Neural progenitor cell (in vitro differentiated cells): ENCODE results near the gene DNAJC5. TPM values are rescaled to one million over a fixed set of nuclear protein-coding genes. Genes with fewer than 3 reads are reported as not detected.

Experiments used
- DNase-seq: peaks from one replicate; pipeline ENCODE4 v3.0.0-alpha.2; 2016; ENCODE audit warnings: low spot score
- H2AFZ ChIP-seq: fragments of 200-600 bp; sonication (generic); replicated peaks from 2 replicates; pipeline ENCODE4 v1.6.1; 2016; ENCODE audit warnings: antibody characterized with exemption
- H3F3A ChIP-seq: fragments of 200-600 bp; sonication (generic); 2 replicates; pipeline ENCODE4 v1.6.1; 2016; ENCODE audit warnings: antibody characterized with exemption, low read depth
- H3K27ac ChIP-seq: fragments of 200-600 bp; sonication (generic); 2 replicates; pipeline ENCODE4 v1.5.1; 2016; ENCODE audit warnings: mild to moderate bottlenecking
- H3K27me3 ChIP-seq: fragments of 200-600 bp; sonication (generic); 2 replicates; pipeline ENCODE4 v1.6.1; 2016; ENCODE audit warnings: mild to moderate bottlenecking, moderate library complexity
- H3K36me3 ChIP-seq: fragments of 200-600 bp; sonication (generic); 2 replicates; pipeline ENCODE4 v1.5.1; 2016
- H3K4me1 ChIP-seq: fragments of 200-600 bp; sonication (generic); 2 replicates; pipeline ENCODE4 v1.6.1; 2016; ENCODE audit warnings: mixed run types
- H3K4me2 ChIP-seq: fragments of 200-600 bp; sonication (generic); 2 replicates; pipeline ENCODE4 v1.6.1; 2016
- H3K4me3 ChIP-seq: fragments of 200-600 bp; sonication (generic); 2 replicates; pipeline ENCODE4 v1.5.1; 2016
- H3K79me2 ChIP-seq: fragments of 200-600 bp; sonication (generic); 2 replicates; pipeline ENCODE4 v1.6.1; 2016; ENCODE audit warnings: low read depth
- H3K9ac ChIP-seq: fragments of 200-600 bp; sonication (generic); 2 replicates; pipeline ENCODE4 v1.6.1; 2016
- H3K9me3 ChIP-seq: fragments of 200-600 bp; sonication (generic); 2 replicates; pipeline ENCODE4 v1.5.1; 2016; ENCODE audit warnings: low read depth
- H4K20me1 ChIP-seq: fragments of 200-600 bp; sonication (generic); 2 replicates; pipeline ENCODE4 v1.6.1; 2016; ENCODE audit warnings: low read depth
- H3K27ac Mint-ChIP-seq: 3 replicates; pipeline ENCODE4 v1.8.0; 2021; ENCODE audit warnings: mixed read lengths
- H3K27me3 Mint-ChIP-seq: 2 replicates; pipeline ENCODE4 v1.8.0; 2022; ENCODE audit warnings: low read depth, mild to moderate bottlenecking, inconsistent platforms, moderate library complexity, mixed read lengths; ENCODE audit not compliant: insufficient read depth
- H3K36me3 Mint-ChIP-seq: 3 replicates; pipeline ENCODE4 v1.8.0; 2021; ENCODE audit warnings: mixed read lengths
- H3K4me1 Mint-ChIP-seq: 3 replicates; pipeline ENCODE4 v1.8.0; 2021; ENCODE audit warnings: mixed read lengths
- H3K4me3 Mint-ChIP-seq: 3 replicates; pipeline ENCODE4 v1.8.0; 2021; ENCODE audit warnings: mild to moderate bottlenecking, moderate library complexity, mixed read lengths
- H3K9me3 Mint-ChIP-seq: 3 replicates; pipeline ENCODE4 v1.8.0; 2020; ENCODE audit warnings: mixed read lengths
- CTCF ChIP-seq: fragments of 200-600 bp; sonication (generic); IDR thresholded peaks from 2 replicates; pipeline ENCODE4 v1.5.1; 2017; ENCODE audit warnings: antibody characterized with exemption, mild to moderate bottlenecking
- EZH2 ChIP-seq: fragments of 200-600 bp; sonication (generic); IDR thresholded peaks from 2 replicates; pipeline ENCODE4 v1.6.1; 2017; ENCODE audit warnings: antibody characterized with exemption, mild to moderate bottlenecking, moderate library complexity
- EZH2phosphoT487 ChIP-seq: fragments of 200-600 bp; sonication (generic); IDR thresholded peaks from 2 replicates; pipeline ENCODE4 v1.6.1; 2017; ENCODE audit warnings: antibody characterized with exemption
- total RNA-seq: library from RNA; depleted of rRNA; stranded (reverse); fragments of >200 nt; gene quantifications from 2 replicates; pipeline ENCODE4 v1.2.3, GENCODE V29; 2015; ENCODE audit warnings: low replicate concordance

The DNAJC5 gene
- total RNA-seq, 1 donor from 2014 or later, result 17.2 TPM

DNA sequence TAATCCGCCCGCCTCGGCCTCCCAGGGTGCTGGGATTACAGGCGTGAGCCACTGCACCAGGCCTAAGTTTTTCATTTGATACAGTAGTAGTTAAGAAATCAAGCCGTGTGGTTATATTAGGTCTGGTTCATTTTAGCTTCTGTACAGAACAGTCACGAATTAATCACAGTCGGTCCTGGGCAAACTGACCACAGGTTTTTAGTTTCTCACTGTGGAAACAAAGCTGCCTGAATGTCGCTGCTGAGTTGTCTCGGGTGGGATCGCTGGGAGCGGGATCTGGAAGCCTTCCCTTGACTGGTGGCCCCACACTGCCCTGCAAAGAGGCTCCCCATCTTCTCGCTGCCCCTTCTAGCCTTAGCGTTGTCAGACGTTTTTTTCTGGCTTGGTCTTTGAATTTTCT lies 42.7 kb downstream of the DNAJC5 start:
- Histone ChIP-seq H3K36me3 (no peaks in the 10 kb centered on the region), H3K79me2 (no peaks in the 10 kb centered on the region), H3K27me3 (no peaks in the 10 kb centered on the region), H3K4me2 (no peak overlapping the region), H3K9me3 (no peaks in the 10 kb centered on the region), H3K4me1 (no peaks in the 10 kb centered on the region), H2AFZ (no peak overlapping the region), H3K27ac (no peak overlapping the region), H3K9ac (no peak overlapping the region), H3K4me3 (no peak overlapping the region), H3F3A (peaks cover 14% of the 10 kb centered on the region), H4K20me1 (peaks cover 46% of the 10 kb centered on the region)
- peaks cover 4% of the 10 kb centered on the region for H3K27me3 Mint-ChIP-seq
- no peak for DNase-seq
- peaks cover 19% of the 10 kb centered on the region for H3K36me3 Mint-ChIP-seq
- H3K27ac Mint-ChIP-seq, result no peak overlapping the region
- no peaks in the 10 kb centered on the region for H3K9me3 Mint-ChIP-seq
- peaks cover 5% of the 10 kb centered on the region for H3K4me1 Mint-ChIP-seq
- no peak overlapping the region for H3K4me3 Mint-ChIP-seq
- no peak for TF ChIP-seq CTCF
- no peak for TF ChIP-seq EZH2
- no peak for TF ChIP-seq EZH2phosphoT487

DNA sequence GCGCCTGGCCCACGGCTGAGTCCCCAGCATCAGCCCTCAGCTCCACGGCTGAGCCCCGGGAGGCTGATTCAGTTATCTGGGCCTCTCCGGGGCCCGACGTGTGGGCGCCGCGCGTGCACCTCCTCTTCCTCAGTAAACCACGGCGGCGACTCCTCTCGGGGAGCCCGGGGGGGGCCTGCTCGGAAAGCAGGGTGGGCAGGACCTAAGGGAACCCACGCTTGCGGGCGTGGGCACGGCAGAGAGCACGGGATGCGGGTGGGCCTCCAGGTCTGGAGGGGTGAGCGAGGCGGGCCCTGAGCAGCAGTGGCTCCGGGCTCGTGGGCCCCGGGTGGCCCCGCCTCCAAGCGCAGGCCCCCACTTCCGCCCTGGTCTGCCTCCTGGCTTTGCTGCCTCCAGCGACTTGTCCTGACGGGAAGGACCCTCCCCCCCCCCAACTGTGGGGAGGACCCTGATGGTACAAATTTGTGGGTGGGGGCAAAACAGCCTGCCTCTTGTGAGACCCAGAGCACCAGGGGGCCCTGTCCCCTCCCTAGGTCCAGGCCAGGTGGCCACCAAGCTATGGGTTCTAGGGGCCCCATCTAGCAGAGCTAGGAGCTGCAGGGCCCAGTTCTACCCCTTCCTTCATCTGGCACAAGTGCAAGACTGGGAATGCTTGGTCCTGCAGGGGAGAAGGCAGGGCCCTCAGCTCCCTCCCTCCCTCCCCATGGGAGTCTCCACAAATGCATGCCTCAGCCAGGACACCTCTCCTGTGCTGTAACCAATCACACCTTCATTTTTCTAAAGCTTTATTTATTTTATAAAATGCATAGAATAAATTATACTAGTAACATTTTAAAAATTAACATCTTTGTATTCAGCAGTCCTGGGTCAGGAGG lies 44.4 kb downstream of the DNAJC5 start:
- Mint-ChIP-seq H3K27ac (no peak overlapping the region), H3K4me1 (peaks cover 5% of the 10 kb centered on the region), H3K27me3 (peaks cover 4% of the 10 kb centered on the region), H3K36me3 (peaks cover 19% of the 10 kb centered on the region), H3K4me3 (no peak overlapping the region), H3K9me3 (no peaks in the 10 kb centered on the region)
- H3K36me3 ChIP-seq, result no peaks in the 10 kb centered on the region
- peaks cover 18% of the 10 kb centered on the region for H3F3A ChIP-seq
- H3K4me1 ChIP-seq, result no peaks in the 10 kb centered on the region
- H3K9me3 ChIP-seq, result no peaks in the 10 kb centered on the region
- peaks cover 55% of the 10 kb centered on the region for H4K20me1 ChIP-seq
- H3K79me2 ChIP-seq, result no peaks in the 10 kb centered on the region
- H3K27me3 ChIP-seq, result no peaks in the 10 kb centered on the region
- peak overlapping the region; percentile 37 for H3K4me2 ChIP-seq
- peak overlapping the region; percentile 13 for H3K4me3 ChIP-seq
- H3K27ac ChIP-seq, result no peak overlapping the region
- DNase-seq, result no peak
- no peak overlapping the region for H3K9ac ChIP-seq
- no peak overlapping the region for H2AFZ ChIP-seq
- no peak for TF ChIP-seq EZH2phosphoT487
- TF ChIP-seq EZH2, result no peak
- no peak for TF ChIP-seq CTCF

DNA sequence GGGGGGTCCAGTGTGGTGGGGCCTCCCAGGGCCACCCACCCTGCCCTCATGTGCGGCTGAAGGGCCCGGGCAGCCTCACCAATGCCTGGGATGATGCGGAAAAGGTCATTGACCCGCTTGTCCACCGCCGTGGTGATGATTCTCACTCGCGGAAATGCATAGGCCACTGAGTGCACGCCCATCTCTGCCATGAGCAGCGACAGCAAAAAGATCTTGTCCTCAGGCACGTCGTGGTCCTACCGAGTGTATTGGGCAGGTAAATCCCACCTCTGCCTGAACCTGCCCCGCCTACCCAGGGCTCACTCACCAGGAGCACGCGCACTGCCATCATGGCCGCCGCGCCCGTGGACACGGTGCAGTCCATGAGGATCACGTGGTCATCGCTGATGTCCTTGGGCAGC lies 45.1 kb downstream of the DNAJC5 start:
- Mint-ChIP-seq H3K27ac (no peak overlapping the region), H3K9me3 (no peaks in the 10 kb centered on the region), H3K4me1 (peaks cover 5% of the 10 kb centered on the region), H3K36me3 (peaks cover 16% of the 10 kb centered on the region), H3K27me3 (peaks cover 7% of the 10 kb centered on the region), H3K4me3 (no peak overlapping the region)
- Histone ChIP-seq H3K36me3 (no peaks in the 10 kb centered on the region), H3K79me2 (no peaks in the 10 kb centered on the region), H3F3A (peaks cover 18% of the 10 kb centered on the region), H4K20me1 (peaks cover 48% of the 10 kb centered on the region), H2AFZ (no peak overlapping the region), H3K9ac (no peak overlapping the region), H3K4me2 (no peak overlapping the region), H3K27ac (no peak overlapping the region), H3K4me3 (no peak overlapping the region), H3K9me3 (no peaks in the 10 kb centered on the region), H3K27me3 (no peaks in the 10 kb centered on the region), H3K4me1 (no peaks in the 10 kb centered on the region)
- no peak for DNase-seq
- no peak for TF ChIP-seq EZH2
